HFF-Myc (cell line): ENCODE results near the gene PCID2.
A peak's percentile ranks its signal among the peaks of the same experiment; 100 is the strongest.
"Not testable (repeated sequence)": the region's sequence is repeated elsewhere in the genome, so short reads cannot be mapped to it uniquely, and the experiment has no call there.

Experiments
- DNase-seq: peaks from one replicate; pipeline ENCODE4 v3.0.0-alpha.2; 2011; ENCODE audit warnings: low read depth; ENCODE audit errors: extremely low read depth
- H3K4me3 ChIP-seq: replicated peaks from 2 replicates; pipeline ENCODE4 v1.5.1; 2011; ENCODE audit warnings: low read depth, mild to moderate bottlenecking, control low read depth, low read length
- CTCF ChIP-seq: IDR thresholded peaks from 2 replicates; pipeline ENCODE4 v1.5.1; 2012; ENCODE audit warnings: mild to moderate bottlenecking, low read depth, low read length, control low read depth; ENCODE audit errors: missing control alignments

Gene PCID2

GRCh38 chr13:113208421-113209335 lies at the start of gene PCID2:
PCID2 (minus strand) TSS chr13:113208669; CDS start chr13:113208634, 35 bp downstream.
- peak within 1 kb of the TSS; percentile 95 for H3K4me3 ChIP-seq
- DNase-seq: no peak
- no peak for TF ChIP-seq CTCF

GRCh38 chr13:113257908-113258307 lies 49.4 kb upstream of the PCID2 start:
- not testable (repeated sequence) for DNase-seq, H3K4me3 ChIP-seq

- TF ChIP-seq CTCF: no peak
- no peak overlapping the region for H3K4me3 ChIP-seq
- DNase-seq: no peak
These were observed 44.1 kb upstream of the PCID2 start for GRCh38 chr13:113252516-113253095.

GRCh38 chr13:113245849-113246796 lies 37.7 kb upstream of the PCID2 start:
- TF ChIP-seq CTCF: peak; percentile 18
- no peak for DNase-seq
- no peak overlapping the region for H3K4me3 ChIP-seq

GRCh38 chr13:113243847-113244246 lies 35.4 kb upstream of the PCID2 start:
- DNase-seq: no peak
- H3K4me3 ChIP-seq: no peak overlapping the region
- TF ChIP-seq CTCF: no peak

GRCh38 chr13:113241623-113242022 lies 33.2 kb upstream of the PCID2 start:
- not testable (repeated sequence) for DNase-seq, H3K4me3 ChIP-seq

GRCh38 chr13:113239986-113240385 lies 31.5 kb upstream of the PCID2 start:
- no peak for TF ChIP-seq CTCF

More at GRCh38 chr13:113239986-113240385, 31.5 kb upstream of the PCID2 start:
- DNase-seq: no peak
- H3K4me3 ChIP-seq: no peak overlapping the region
